ENCODE results near the gene VAV3. TPM values are rescaled to one million over a fixed set of nuclear protein-coding genes. Genes with fewer than 3 reads are reported as not detected.

VAV3 gene
- total and polyA plus RNA-seq, 10 of the 15 experiments (the other 5 are each of a cell fraction or from before 2014, with no cell fraction given), result 0.84 to 5.5 (median 3.4) TPM

- no peak for ATAC-seq
- no peaks in the 10 kb centered on the region for H3K79me2 ChIP-seq (ENCODE audit: control insufficient read depth, insufficient read depth, low read length)
- intact Hi-C loops (cut with micrococcal nuclease; ENCODE audit: unreplicated experiment) (no loop called here), in situ Hi-C loops (cut with MboI) (no loop called here)
- no peaks in the 10 kb centered on the region for H3K27me3 ChIP-seq (replicated peaks in 1 of 2; ENCODE audit: control insufficient read depth in 2 of 2, insufficient read depth in 2 of 2, low read length in 1 of 2)
- ChIA-PET CTCF (interaction anchor here (0.9 to 1.9 kb wide), 5 partner anchors 11 to 362 kb away, joined by 3 to 10 read pairs (median 5); no protein-coding TSS in a partner anchor), POLR2A (no interaction called here), RAD21 (ENCODE audit: unreplicated experiment) (interaction anchor here (0.5 kb wide), 1 partner anchor 11 kb away, joined by 3 read pairs; no protein-coding TSS in a partner anchor), SMC1A (ENCODE audit: uncharacterized antibody, unreplicated experiment) (interaction anchor here (1.1 to 1.9 kb wide), 3 partner anchors 11 to 19 kb away, joined by 4 to 11 read pairs (median 8); no protein-coding TSS in a partner anchor)
- no peak overlapping the region for H3K27ac ChIP-seq (ENCODE audit: control insufficient read depth, insufficient read depth)
- no peaks in the 10 kb centered on the region for H3K9me3 ChIP-seq (replicated peaks; ENCODE audit: control insufficient read depth, insufficient read depth, low read length)
- H3K4me2 ChIP-seq (ENCODE audit: control insufficient read depth, insufficient read depth), result no peak overlapping the region
- WGBS (ENCODE audit: insufficient coverage, insufficient replicate concordance, low lambda C conversion rate, missing lambda C conversion rate), result 53% methylated on average over 6 of the region's 6 CpGs
- BruUV-seq (replicated peaks), result no TSS peak
- no peak overlapping the region for H2AFZ ChIP-seq (ENCODE audit: control insufficient read depth, low read depth, low read length)
- DNase-seq (ENCODE audit: low read depth, low spot score), result no peak
- no peak overlapping the region for H3K4me3 ChIP-seq
- no peak overlapping the region for H3K9ac ChIP-seq (ENCODE audit: control insufficient read depth, insufficient read depth, low read length)
- H4K20me1 ChIP-seq (ENCODE audit: control insufficient read depth, insufficient read depth), result no peaks in the 10 kb centered on the region
- H3K36me3 ChIP-seq (ENCODE audit: control insufficient read depth in 2 of 2, insufficient read depth in 2 of 2, low read length in 1 of 2), result no peaks in the 10 kb centered on the region
- H3K4me1 ChIP-seq (ENCODE audit: control insufficient read depth, insufficient read depth, low read length), result no peaks in the 10 kb centered on the region
- FAIRE-seq, result no peak
- TF ChIP-seq, protein P1, sequence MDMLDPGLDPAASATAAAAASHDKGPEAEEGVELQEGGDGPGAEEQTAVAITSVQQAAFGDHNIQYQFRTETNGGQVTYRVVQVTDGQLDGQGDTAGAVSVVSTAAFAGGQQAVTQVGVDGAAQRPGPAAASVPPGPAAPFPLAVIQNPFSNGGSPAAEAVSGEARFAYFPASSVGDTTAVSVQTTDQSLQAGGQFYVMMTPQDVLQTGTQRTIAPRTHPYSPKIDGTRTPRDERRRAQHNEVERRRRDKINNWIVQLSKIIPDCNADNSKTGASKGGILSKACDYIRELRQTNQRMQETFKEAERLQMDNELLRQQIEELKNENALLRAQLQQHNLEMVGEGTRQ (IDR thresholded peaks at IDR 0.05; ENCODE audit: borderline replicate concordance, low read depth, low read length), result no peak
- TF ChIP-seq ASH2L (IDR thresholded peaks at IDR 0.05; ENCODE audit: borderline replicate concordance, low read depth), result no peak
- TF ChIP-seq DPF2 (IDR thresholded peaks at IDR 0.05), result no peak
These were observed 202.1 kb downstream of the VAV3 start for GRCh38 chr1:107762751-107763390.

DNA sequence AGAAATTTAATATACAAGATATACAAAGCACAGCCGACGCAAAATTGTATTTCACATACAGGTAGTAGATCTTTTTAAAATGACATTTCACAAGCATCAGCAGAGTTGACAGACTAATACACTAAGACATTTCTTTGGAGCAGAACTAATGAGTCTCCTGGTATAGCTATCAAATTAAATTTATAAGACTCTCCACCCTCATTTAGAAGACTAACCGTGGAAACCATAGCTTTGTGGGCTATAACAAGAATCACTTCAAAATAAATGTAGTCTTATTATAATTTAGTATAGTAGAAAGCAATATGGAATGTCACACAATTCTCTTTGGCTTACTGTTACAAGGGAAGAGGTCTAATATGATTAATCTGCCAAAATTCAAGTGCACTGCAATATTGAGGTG is 204.9 kb downstream of the VAV3 start:
- ATAC-seq, result no peak
- WGBS (ENCODE audit: insufficient coverage, insufficient replicate concordance, low lambda C conversion rate, missing lambda C conversion rate), result 78% methylated on average over 3 of the region's 3 CpGs
- H3K27ac ChIP-seq (ENCODE audit: control insufficient read depth, insufficient read depth), result no peak overlapping the region
- no TSS peak for BruUV-seq (replicated peaks)
- H3K36me3 ChIP-seq (ENCODE audit: control insufficient read depth in 2 of 2, insufficient read depth in 2 of 2, low read length in 1 of 2), result no peaks in the 10 kb centered on the region
- ChIA-PET POLR2A (no interaction called here), CTCF (interaction anchor here (1.8 kb wide), 1 partner anchor 9 kb away, joined by 10 read pairs; no protein-coding TSS in a partner anchor), SMC1A (ENCODE audit: uncharacterized antibody, unreplicated experiment) (interaction anchor here (1.0 kb wide), 1 partner anchor 9 kb away, joined by 4 read pairs; no protein-coding TSS in a partner anchor), RAD21 (ENCODE audit: unreplicated experiment) (no interaction called here)
- H3K4me1 ChIP-seq (ENCODE audit: control insufficient read depth, insufficient read depth, low read length), result no peaks in the 10 kb centered on the region
- H3K79me2 ChIP-seq (ENCODE audit: control insufficient read depth, insufficient read depth, low read length), result no peaks in the 10 kb centered on the region
- no peak overlapping the region for H2AFZ ChIP-seq (ENCODE audit: control insufficient read depth, low read depth, low read length)
- FAIRE-seq, result no peak
- H3K4me2 ChIP-seq (ENCODE audit: control insufficient read depth, insufficient read depth), result no peak overlapping the region
- no peak for DNase-seq (ENCODE audit: low read depth, low spot score)
- intact Hi-C loops (cut with micrococcal nuclease; ENCODE audit: unreplicated experiment) (no loop called here), in situ Hi-C loops (cut with MboI) (no loop called here)
- no peaks in the 10 kb centered on the region for H4K20me1 ChIP-seq (ENCODE audit: control insufficient read depth, insufficient read depth)
- no peaks in the 10 kb centered on the region for H3K27me3 ChIP-seq (replicated peaks in 1 of 2; ENCODE audit: control insufficient read depth in 2 of 2, insufficient read depth in 2 of 2, low read length in 1 of 2)
- no peak overlapping the region for H3K4me3 ChIP-seq
- H3K9me3 ChIP-seq (replicated peaks; ENCODE audit: control insufficient read depth, insufficient read depth, low read length), result no peaks in the 10 kb centered on the region
- H3K9ac ChIP-seq (ENCODE audit: control insufficient read depth, insufficient read depth, low read length), result no peak overlapping the region
- TF ChIP-seq IKZF2 (IDR thresholded peaks at IDR 0.05) (no peak), KAT2A (conservative IDR thresholded peaks at IDR 0.05; ENCODE audit: control insufficient read depth, low read depth, low read length) (no peak), WRNIP1 (IDR thresholded peaks at IDR 0.05; ENCODE audit: borderline replicate concordance, low read depth, low read length) (no peak), NR2C2 (IDR thresholded peaks at IDR 0.05; ENCODE audit: borderline replicate concordance, control insufficient read depth, insufficient read length, low read depth) (no peak), SUPT20H (IDR thresholded peaks at IDR 0.05; ENCODE audit: borderline replicate concordance, control insufficient read depth, low read depth, low read length) (no peak), CREB1 (IDR thresholded peaks at IDR 0.05; ENCODE audit: low read depth) (no peak), POLR2A (IDR thresholded peaks at IDR 0.05; ENCODE audit: low read depth, low read length) (no peak), GABPA (IDR thresholded peaks at IDR 0.05; ENCODE audit: low read depth) (no peak), KDM1A (IDR thresholded peaks at IDR 0.05; ENCODE audit: borderline replicate concordance) (no peak), LARP7 (IDR thresholded peaks at IDR 0.05) (no peak), CBFB (IDR thresholded peaks at IDR 0.05; ENCODE audit: low read depth) (no peak)
- TF ChIP-seq, protein P2, sequence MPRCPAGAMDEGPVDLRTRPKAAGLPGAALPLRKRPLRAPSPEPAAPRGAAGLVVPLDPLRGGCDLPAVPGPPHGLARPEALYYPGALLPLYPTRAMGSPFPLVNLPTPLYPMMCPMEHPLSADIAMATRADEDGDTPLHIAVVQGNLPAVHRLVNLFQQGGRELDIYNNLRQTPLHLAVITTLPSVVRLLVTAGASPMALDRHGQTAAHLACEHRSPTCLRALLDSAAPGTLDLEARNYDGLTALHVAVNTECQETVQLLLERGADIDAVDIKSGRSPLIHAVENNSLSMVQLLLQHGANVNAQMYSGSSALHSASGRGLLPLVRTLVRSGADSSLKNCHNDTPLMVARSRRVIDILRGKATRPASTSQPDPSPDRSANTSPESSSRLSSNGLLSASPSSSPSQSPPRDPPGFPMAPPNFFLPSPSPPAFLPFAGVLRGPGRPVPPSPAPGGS (IDR thresholded peaks at IDR 0.05; ENCODE audit: borderline replicate concordance, insufficient read depth, low read depth, low read length, poor library complexity, severe bottlenecking), result no peak

Measured in GM12878 (cell line).